Suprapubic skin (tissue), 4 donors: ENCODE measurements around the gene HYAL3. TPM values are rescaled to one million over a fixed set of nuclear protein-coding genes. Genes with fewer than 3 reads are reported as not detected.

Source experiments
- DNase-seq, 2 donors: peaks; one replicate each; pipeline ENCODE4 v3.0.0-alpha.2; 2019; ENCODE audit warnings: low spot score in 2 of 2
- H3K27ac ChIP-seq: fragments of 200-600 bp; sonication (generic); one replicate; pipeline ENCODE4 v1.5.1; 2019
- H3K27me3 ChIP-seq: fragments of 200-600 bp; sonication (generic); one replicate; pipeline ENCODE4 v1.5.1; 2019
- H3K36me3 ChIP-seq: fragments of 200-600 bp; sonication (generic); one replicate; pipeline ENCODE4 v1.5.1; 2019
- H3K4me1 ChIP-seq: fragments of 200-600 bp; sonication (generic); one replicate; pipeline ENCODE4 v1.5.1; 2019
- H3K4me3 ChIP-seq: fragments of 200-600 bp; sonication (generic); one replicate; pipeline ENCODE4 v1.5.1; 2019; ENCODE audit warnings: mild to moderate bottlenecking
- H3K9me3 ChIP-seq: fragments of 200-600 bp; sonication (generic); one replicate; pipeline ENCODE4 v1.5.1; 2019
- EP300 ChIP-seq: sonication (generic); formaldehyde crosslinking; IDR thresholded peaks from one replicate; pipeline ENCODE4 v1.6.1; 2017; ENCODE audit warnings: antibody characterized with exemption
- POLR2A ChIP-seq, 2 donors: fragments of 450-650 bp; IDR thresholded peaks; one replicate each; pipeline ENCODE4 v1.6.1; 2017; ENCODE audit warnings: antibody characterized with exemption in 2 of 2, mild to moderate bottlenecking in 2 of 2, moderate library complexity in 2 of 2
- POLR2AphosphoS5 ChIP-seq, 3 donors: sonication (generic); formaldehyde crosslinking; IDR thresholded peaks; one replicate each; pipeline ENCODE4 v1.6.1; 2017; ENCODE audit warnings: antibody characterized with exemption in 3 of 3
- WGBS: methylation state at CpG from one replicate; pipeline ENCODE4 v1.1.5; 2018; 5-methylcytosine and 5-hydroxymethylcytosine counted together
- total RNA-seq, 4 donors: library from RNA; depleted of rRNA; stranded (reverse); fragments of >200 nt; gene quantifications; one replicate each; pipeline ENCODE4 v1.1.0, GENCODE V29; 2016
- TF ChIP-seq, protein P1 (sequence below), 2 donors: fragments of 200-600 bp in 1 of 2; fragments of 450-650 bp in 1 of 2; sonication (generic) in 1 of 2; IDR thresholded peaks; one replicate each; pipeline ENCODE4 v1.5.1; 2016 to 2019; ENCODE audit warnings: antibody characterized with exemption in 2 of 2, mild to moderate bottlenecking in 1 of 2, moderate library complexity in 1 of 2

Gene HYAL3
- total RNA-seq, 4 donors from 2014 or later, result 2.5 to 7.8 (median 6.1) TPM

- DNase-seq, result peak in 1 of 2 donors; percentile 87
- 61% methylated on average over 8 of the region's 8 CpGs for WGBS
- H3K4me1 ChIP-seq, result peaks cover 65% of the 10 kb centered on the region
Observed at GRCh38 chr3:50254577-50255250, 44.5 kb downstream of the HYAL3 start.

DNA sequence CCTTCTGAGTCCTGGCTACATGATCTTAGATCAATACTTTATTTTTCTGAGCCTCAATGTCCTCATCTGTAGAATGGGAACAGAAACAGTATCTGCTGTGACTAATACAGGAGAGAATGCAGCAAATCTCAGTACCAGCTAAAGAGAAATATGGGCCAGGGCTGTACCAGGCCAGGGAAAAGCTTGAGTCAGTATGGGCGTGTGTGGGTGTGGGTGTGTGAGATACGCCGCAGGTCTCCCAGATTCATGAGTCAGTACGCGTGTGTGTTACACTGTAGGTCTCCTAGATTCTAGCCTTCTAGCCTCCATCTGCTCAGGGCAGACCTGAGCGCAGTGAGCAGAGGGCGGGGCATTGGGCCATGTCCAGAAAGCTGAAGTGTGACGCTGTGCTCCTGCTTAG is 48.0 kb downstream of the HYAL3 start:
- TF ChIP-seq POLR2A (IDR thresholded peaks at IDR 0.05), result no peak
- TF ChIP-seq POLR2AphosphoS5 (IDR thresholded peaks at IDR 0.05), result no peak
- TF ChIP-seq, protein P1, sequence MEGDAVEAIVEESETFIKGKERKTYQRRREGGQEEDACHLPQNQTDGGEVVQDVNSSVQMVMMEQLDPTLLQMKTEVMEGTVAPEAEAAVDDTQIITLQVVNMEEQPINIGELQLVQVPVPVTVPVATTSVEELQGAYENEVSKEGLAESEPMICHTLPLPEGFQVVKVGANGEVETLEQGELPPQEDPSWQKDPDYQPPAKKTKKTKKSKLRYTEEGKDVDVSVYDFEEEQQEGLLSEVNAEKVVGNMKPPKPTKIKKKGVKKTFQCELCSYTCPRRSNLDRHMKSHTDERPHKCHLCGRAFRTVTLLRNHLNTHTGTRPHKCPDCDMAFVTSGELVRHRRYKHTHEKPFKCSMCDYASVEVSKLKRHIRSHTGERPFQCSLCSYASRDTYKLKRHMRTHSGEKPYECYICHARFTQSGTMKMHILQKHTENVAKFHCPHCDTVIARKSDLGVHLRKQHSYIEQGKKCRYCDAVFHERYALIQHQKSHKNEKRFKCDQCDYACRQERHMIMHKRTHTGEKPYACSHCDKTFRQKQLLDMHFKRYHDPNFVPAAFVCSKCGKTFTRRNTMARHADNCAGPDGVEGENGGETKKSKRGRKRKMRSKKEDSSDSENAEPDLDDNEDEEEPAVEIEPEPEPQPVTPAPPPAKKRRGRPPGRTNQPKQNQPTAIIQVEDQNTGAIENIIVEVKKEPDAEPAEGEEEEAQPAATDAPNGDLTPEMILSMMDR (IDR thresholded peaks at IDR 0.05), result no peak
- no peak for TF ChIP-seq EP300
- Histone ChIP-seq H3K4me3 (no peak overlapping the region), H3K27me3 (no peaks in the 10 kb centered on the region), H3K9me3 (no peaks in the 10 kb centered on the region), H3K36me3 (peaks cover 16% of the 10 kb centered on the region), H3K27ac (peak overlapping the region; percentile 60), H3K4me1 (peaks cover 80% of the 10 kb centered on the region)
- no peak for DNase-seq
- WGBS, result 38% methylated on average over 8 of the region's 8 CpGs

More at GRCh38 chr3:50254577-50255250, 44.5 kb downstream of the HYAL3 start:
- peaks cover 39% of the 10 kb centered on the region for H3K36me3 ChIP-seq
- no peak overlapping the region for H3K4me3 ChIP-seq
- TF ChIP-seq EP300 (no peak), POLR2A (IDR thresholded peaks at IDR 0.05) (no peak), POLR2AphosphoS5 (IDR thresholded peaks at IDR 0.05) (no peak)
- TF ChIP-seq, protein P1 (IDR thresholded peaks at IDR 0.05), result no peak
- no peaks in the 10 kb centered on the region for H3K9me3 ChIP-seq
- peak overlapping the region; percentile 79 for H3K27ac ChIP-seq
- no peaks in the 10 kb centered on the region for H3K27me3 ChIP-seq

GRCh38 chr3:50250514-50250913 is 48.7 kb downstream of the HYAL3 start:
- DNase-seq, result no peak
- 83% methylated on average over 4 of the region's 4 CpGs for WGBS
- H3K27ac ChIP-seq, result peak overlapping the region; percentile 60
- TF ChIP-seq EP300 (no peak), POLR2A (IDR thresholded peaks at IDR 0.05) (no peak), POLR2AphosphoS5 (IDR thresholded peaks at IDR 0.05) (no peak)
- TF ChIP-seq, protein P1 (IDR thresholded peaks at IDR 0.05), result no peak
- H3K4me1 ChIP-seq, result peaks cover 82% of the 10 kb centered on the region
- no peaks in the 10 kb centered on the region for H3K27me3 ChIP-seq
- no peaks in the 10 kb centered on the region for H3K9me3 ChIP-seq
- peaks cover 13% of the 10 kb centered on the region for H3K36me3 ChIP-seq
- no peak overlapping the region for H3K4me3 ChIP-seq

DNA sequence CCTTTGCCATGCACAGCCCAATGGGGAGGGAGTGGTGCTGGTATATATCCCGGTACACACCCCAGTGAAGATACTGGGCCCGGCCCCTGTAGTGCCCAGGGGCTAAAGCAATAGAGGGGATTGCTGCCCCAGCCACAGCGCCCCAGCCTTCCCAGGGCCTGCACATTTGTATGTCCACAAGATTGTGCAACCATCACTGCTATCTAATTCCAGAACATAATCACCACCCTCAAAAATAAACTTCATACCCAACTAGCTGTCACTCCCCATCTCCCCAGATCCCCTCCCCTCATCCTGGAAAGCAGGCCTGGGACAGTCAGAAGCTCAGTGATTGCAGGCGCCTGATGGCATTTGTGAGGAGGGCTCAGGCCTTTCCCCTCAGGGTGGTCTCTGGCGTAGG is 49.7 kb downstream of the HYAL3 start:
- Histone ChIP-seq H3K36me3 (peaks cover 13% of the 10 kb centered on the region), H3K4me1 (peaks cover 82% of the 10 kb centered on the region), H3K9me3 (no peaks in the 10 kb centered on the region), H3K4me3 (no peak overlapping the region), H3K27ac (peak overlapping the region; percentile 76), H3K27me3 (no peaks in the 10 kb centered on the region)
- no peak for DNase-seq
- 81% methylated on average over 3 of the region's 5 CpGs for WGBS
- TF ChIP-seq POLR2A (IDR thresholded peaks at IDR 0.05) (no peak), EP300 (no peak), POLR2AphosphoS5 (IDR thresholded peaks at IDR 0.05) (no peak)
- TF ChIP-seq, protein P1 (IDR thresholded peaks at IDR 0.05), result no peak

GRCh38 chr3:50248387-50248786 is 50.8 kb downstream of the HYAL3 start:
- peak overlapping the region; percentile 76 for H3K27ac ChIP-seq
- WGBS, result 9% methylated on average over 3 of the region's 3 CpGs
- H3K4me3 ChIP-seq, result no peak overlapping the region
- no peaks in the 10 kb centered on the region for H3K9me3 ChIP-seq
- H3K27me3 ChIP-seq, result no peaks in the 10 kb centered on the region
- TF ChIP-seq, protein P1 (IDR thresholded peaks at IDR 0.05), result no peak
- TF ChIP-seq POLR2AphosphoS5 (IDR thresholded peaks at IDR 0.05), result no peak
- no peak for TF ChIP-seq EP300
- TF ChIP-seq POLR2A (IDR thresholded peaks at IDR 0.05), result no peak
- peaks cover 87% of the 10 kb centered on the region for H3K4me1 ChIP-seq
- DNase-seq, result peak in 1 of 2 donors; percentile 87
- H3K36me3 ChIP-seq, result peaks cover 17% of the 10 kb centered on the region
